AG09319 (cell line): ENCODE measurements around the gene CDH20.
A peak's percentile ranks its signal among the peaks of the same experiment; 100 is the strongest.

Experiments used
- DNase-seq: peaks from one replicate; pipeline ENCODE4 v3.0.0-alpha.2; 2010; ENCODE audit warnings: low read depth; ENCODE audit errors: extremely low read depth
- TF ChIP-seq, protein P1 (sequence below): IDR thresholded peaks from 2 replicates; pipeline ENCODE4 v1.5.1; 2011; ENCODE audit warnings: low read depth, mild to moderate bottlenecking, inconsistent platforms, low read length, moderate library complexity

Gene CDH20

DNA sequence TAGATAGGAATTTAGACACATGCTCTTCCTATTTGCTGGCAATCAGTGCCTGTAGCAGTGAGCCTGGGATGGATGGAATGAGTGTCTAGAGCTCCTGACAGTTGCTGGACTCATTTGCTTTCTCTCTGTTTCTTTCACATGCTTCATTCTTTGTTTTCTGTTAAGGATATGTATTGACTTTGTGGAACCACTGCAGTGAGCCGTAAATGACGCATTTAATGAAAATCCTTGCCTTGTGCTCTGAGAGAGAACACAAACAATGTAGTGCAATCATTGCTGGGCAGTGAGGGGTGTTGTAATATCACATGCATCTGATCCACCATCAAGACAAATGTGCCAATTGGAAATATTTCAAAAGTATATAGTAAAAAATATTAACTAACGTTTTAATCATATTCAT, 25.2 kb upstream of the CDH20 start:
- TF ChIP-seq, protein P1, sequence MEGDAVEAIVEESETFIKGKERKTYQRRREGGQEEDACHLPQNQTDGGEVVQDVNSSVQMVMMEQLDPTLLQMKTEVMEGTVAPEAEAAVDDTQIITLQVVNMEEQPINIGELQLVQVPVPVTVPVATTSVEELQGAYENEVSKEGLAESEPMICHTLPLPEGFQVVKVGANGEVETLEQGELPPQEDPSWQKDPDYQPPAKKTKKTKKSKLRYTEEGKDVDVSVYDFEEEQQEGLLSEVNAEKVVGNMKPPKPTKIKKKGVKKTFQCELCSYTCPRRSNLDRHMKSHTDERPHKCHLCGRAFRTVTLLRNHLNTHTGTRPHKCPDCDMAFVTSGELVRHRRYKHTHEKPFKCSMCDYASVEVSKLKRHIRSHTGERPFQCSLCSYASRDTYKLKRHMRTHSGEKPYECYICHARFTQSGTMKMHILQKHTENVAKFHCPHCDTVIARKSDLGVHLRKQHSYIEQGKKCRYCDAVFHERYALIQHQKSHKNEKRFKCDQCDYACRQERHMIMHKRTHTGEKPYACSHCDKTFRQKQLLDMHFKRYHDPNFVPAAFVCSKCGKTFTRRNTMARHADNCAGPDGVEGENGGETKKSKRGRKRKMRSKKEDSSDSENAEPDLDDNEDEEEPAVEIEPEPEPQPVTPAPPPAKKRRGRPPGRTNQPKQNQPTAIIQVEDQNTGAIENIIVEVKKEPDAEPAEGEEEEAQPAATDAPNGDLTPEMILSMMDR = no peak
- no peak for DNase-seq

DNA sequence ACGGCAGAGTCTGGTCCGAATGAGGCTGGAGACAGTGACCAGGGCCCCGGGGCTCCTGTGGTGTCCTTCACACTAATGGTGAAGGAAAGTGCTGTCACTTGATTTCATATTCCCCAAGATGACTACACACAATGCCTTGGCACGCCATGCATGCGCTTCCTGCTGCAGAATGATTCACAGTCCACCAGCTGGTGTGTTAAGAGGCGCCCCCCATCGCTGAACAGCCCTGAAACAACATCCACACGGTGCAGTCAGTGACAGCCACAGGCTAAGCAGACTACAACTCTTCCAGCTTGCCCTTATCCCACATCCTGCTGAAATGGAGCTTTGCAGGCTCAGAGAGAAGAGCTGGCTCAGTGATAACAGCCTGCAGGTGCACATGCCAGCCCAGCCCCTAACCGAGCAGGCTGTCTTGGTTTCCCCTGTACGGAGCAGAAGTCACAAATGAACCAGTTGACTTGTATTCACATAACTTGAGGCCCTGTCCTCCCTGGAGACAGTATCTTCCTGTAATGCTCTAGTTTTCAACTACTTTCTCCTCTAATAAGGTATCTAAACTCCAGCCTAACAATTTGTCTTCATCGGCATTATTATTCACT, 24.3 kb upstream of the CDH20 start:
- no peak for DNase-seq
- TF ChIP-seq, protein P1 = no peak

DNA sequence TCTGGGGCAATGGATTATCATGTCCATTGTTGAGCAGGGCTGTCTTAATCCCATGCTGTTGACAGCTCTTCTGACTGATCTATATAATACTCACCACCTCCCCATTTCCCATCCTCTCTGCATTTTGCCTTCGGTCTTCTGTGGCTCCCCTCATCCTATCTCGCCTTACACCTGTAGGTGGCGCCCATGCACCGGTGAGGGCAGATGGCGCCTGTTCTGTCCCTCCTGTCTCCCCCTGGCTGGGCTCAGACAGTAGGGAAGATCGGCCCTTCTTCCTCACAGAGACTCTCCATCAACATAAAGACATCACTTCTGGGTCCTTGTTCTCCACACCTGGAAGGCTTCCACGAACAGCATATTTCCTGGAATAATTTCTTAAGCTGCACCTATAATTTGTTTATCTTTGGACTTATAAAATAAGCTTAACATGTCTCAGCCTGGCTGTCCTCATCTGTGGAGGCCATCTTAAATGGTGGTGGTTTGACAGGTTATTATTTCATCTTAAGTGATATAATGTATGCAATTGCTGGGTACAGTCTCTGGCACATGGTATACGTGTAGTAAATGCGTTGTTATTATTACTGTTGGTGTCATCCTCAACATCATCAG, 10.9 kb upstream of the CDH20 start:
- TF ChIP-seq, protein P1 = peak; percentile 98

DNA sequence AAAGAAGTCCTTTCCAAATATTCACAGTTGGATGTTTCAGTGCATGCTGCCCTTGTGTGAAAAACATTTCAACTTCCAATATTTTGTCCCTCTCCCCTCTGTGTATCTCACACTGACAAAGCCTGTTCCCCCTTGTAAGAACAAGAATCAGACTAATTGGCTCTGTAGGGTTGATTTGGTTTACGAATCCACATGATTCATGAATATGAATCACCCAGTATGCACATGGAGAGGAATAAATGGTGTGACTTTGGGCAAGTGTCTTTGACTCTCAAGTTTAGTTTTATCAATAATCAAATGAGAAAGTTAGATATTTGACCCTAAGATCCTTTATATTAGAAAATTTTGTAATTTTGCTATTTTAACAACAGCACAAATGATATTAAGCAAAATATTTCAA, 9.3 kb upstream of the CDH20 start:
- DNase-seq = no peak
- TF ChIP-seq, protein P1 = no peak

More for the DNA sequence above, 10.9 kb upstream of the CDH20 start:
- peak; percentile 23 for DNase-seq

DNA sequence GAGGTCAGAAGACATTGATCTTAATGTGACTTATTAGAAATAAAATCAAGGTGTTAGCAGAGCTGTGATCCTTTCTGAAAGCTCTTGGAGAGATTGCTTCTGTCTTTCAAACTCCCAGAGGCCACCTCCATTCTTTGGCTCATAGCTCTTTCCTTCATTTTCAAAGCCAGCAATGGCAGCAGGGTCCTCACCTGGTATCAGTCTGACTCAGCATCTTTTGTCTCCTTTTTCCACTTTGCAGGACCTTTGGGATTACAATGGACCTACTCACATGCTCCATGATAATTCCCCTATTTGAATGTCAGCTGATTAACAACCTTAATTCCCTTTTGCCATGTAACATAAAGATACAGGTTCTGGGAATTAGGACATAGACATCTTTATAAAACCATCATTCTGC, 6.8 kb upstream of the CDH20 start:
- no peak for DNase-seq
- TF ChIP-seq, protein P1 = no peak

DNA sequence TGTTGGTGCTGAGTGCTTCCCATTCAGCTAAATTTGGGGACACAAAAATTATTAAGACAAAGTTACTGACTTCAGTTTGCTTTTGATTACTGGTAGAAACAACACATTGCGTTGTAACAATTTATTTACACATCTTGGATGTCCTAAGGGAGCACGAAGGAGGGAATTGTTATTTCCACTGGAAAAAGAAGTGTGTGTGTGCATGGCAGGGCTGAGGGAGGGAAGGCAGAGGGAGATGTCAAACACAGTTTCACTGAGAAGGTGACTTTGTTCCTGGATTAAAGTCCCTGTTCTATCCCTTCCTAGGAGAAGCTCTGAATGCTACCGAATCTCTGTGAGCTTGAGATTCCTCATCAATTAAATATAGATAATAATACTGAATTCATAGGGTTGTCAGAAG, 3.8 kb upstream of the CDH20 start:
- TF ChIP-seq, protein P1 = no peak
- DNase-seq = no peak

DNA sequence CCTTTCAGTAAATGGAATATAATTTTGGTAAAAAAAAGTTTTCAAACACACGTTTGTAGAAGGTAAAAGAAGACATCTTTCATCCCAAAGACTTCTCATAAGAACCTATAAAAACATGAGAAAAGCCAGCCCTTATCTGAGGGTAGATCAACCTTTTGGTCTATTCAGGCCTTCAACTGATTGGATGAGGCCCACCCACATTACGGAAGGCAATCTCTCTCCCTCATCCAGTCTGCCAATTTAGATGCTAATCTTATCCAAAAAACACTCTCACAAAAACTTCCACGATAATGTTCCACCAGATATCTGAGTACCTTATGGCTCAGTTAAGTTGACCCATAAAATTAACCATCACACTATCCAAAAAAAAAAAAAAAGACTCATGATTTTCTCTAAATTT, 2.2 kb upstream of the CDH20 start:
- no peak for DNase-seq
- TF ChIP-seq, protein P1 = no peak
